Sigmoid colon (tissue), 7 donors: ENCODE results near the gene ELF1. TPM values are rescaled to one million over a fixed set of nuclear protein-coding genes. Genes with fewer than 3 reads are reported as not detected.

Source experiments
- DNase-seq: peaks from one replicate; pipeline ENCODE4 v3.0.0-alpha.2; 2019
- H3K27ac ChIP-seq, 4 donors: fragments of 200-600 bp; sonication (generic); one replicate each; pipeline ENCODE4 v1.5.1; 2016 to 2019; ENCODE audit warnings: mild to moderate bottlenecking in 1 of 4
- H3K27me3 ChIP-seq, 3 donors: fragments of 200-600 bp; sonication (generic); one replicate each; pipeline ENCODE4 v1.5.1; 2019; ENCODE audit warnings: mild to moderate bottlenecking in 1 of 3
- H3K36me3 ChIP-seq, 4 donors: fragments of 200-600 bp; sonication (generic); one replicate each; pipeline ENCODE4 v1.5.1; 2016 to 2019
- H3K4me1 ChIP-seq, 4 donors: fragments of 200-600 bp; sonication (generic); one replicate each; pipeline ENCODE4 v1.5.1; 2017 to 2019
- H3K4me3 ChIP-seq, 4 donors: fragments of 200-600 bp; sonication (generic); one replicate each; pipeline ENCODE4 v1.5.1; 2017 to 2019; ENCODE audit warnings: mild to moderate bottlenecking in 2 of 4, moderate library complexity in 1 of 4
- H3K9me3 ChIP-seq, 4 donors: fragments of 200-600 bp in 3 of 4; sonication (generic) in 3 of 4; one replicate each; pipeline versions ENCODE4 v1.5.1 to v1.6.1; 2013 to 2019
- CTCF ChIP-seq, 4 experiments: fragments of 450-650 bp in 3 of 4; fragments of 200-600 bp in 1 of 4; IDR thresholded peaks; one replicate each; pipeline ENCODE4 v1.5.1; 2016 to 2019; ENCODE audit warnings: antibody characterized with exemption in 4 of 4, mild to moderate bottlenecking in 3 of 4, moderate library complexity in 2 of 4
- EP300 ChIP-seq, 4 donors: sonication (generic); formaldehyde crosslinking; IDR thresholded peaks; one replicate each; pipeline ENCODE4 v1.6.1; 2017; ENCODE audit warnings: antibody characterized with exemption in 4 of 4
- POLR2A ChIP-seq, 2 donors: fragments of 450-650 bp; IDR thresholded peaks; one replicate each; pipeline ENCODE4 v1.6.1; 2016; ENCODE audit warnings: antibody characterized with exemption in 2 of 2, mild to moderate bottlenecking in 2 of 2, moderate library complexity in 2 of 2
- POLR2AphosphoS5 ChIP-seq, 4 donors: sonication (generic); formaldehyde crosslinking; IDR thresholded peaks; one replicate each; pipeline ENCODE4 v1.6.1; 2017; ENCODE audit warnings: antibody characterized with exemption in 4 of 4
- WGBS, 2 donors: extraction: QIAGEN DNeasy Blood & Tissue Kit; methylation state at CpG; one replicate each; pipeline ENCODE4 v1.1.7; 2013; 5-methylcytosine and 5-hydroxymethylcytosine counted together
- intact Hi-C: fragments of 100-400 bp; cut with DNase I; formaldehyde crosslinking; loops from one replicate; pipeline ENCODE4 v1.15.1; 2023
- polyA plus RNA-seq, 3 donors: library from polyadenylated mRNA; stranded (reverse); fragments of 200-250 nt; gene quantifications; one replicate each; pipeline ENCODE4 v1.2.3, GENCODE V29; 2013
- total RNA-seq, 4 donors: library from RNA; depleted of rRNA; stranded (reverse); fragments of >200 nt; gene quantifications; one replicate each; pipeline ENCODE4 v1.1.0, GENCODE V29; 2016
- donor health status: healthy with polysubstance abuse.
- donor health status: Bipolar disorder and iron deficiency.
- donor health status: healthy.

ELF1 gene
- total and polyA plus RNA-seq, 7 donors: 31.8 to 68.5 (median 47.4) TPM

GRCh38 chr13:41019578-41020347, 647 bp upstream of the ELF1 start:
- Histone ChIP-seq H3K4me1 (peaks cover 0 to 51% (median 32%) of the 10 kb centered on the region in 4 donors), H3K27ac (peak overlapping the region in 1 of 4 donors; percentile 67), H3K36me3 (no peaks in the 10 kb centered on the region), H3K9me3 (no peaks in the 10 kb centered on the region), H3K27me3 (no peaks in the 10 kb centered on the region), H3K4me3 (no peak overlapping the region)
- WGBS, 2 donors: 24 to 71% methylated on average over 2 of the region's 2 CpGs
- intact Hi-C loops: no loop called here
- TF ChIP-seq EP300 (IDR thresholded peaks at IDR 0.05): no peak
- no peak for DNase-seq

GRCh38 chr13:41018602-41018948, 541 bp downstream of the ELF1 start:
- Histone ChIP-seq H3K4me3 (peak overlapping the region in 3 of 4 donors; percentile 6 to 18 (median 8)), H3K9me3 (no peaks in the 10 kb centered on the region), H3K27ac (peak overlapping the region in 3 of 4 donors; percentile 33 to 67 (median 45)), H3K4me1 (peaks cover 0 to 62% (median 35%) of the 10 kb centered on the region in 4 donors), H3K36me3 (no peaks in the 10 kb centered on the region), H3K27me3 (no peaks in the 10 kb centered on the region)
- WGBS, 2 donors: 6 to 20% methylated on average over 1 of the region's 1 CpG
- no peak for TF ChIP-seq EP300 (IDR thresholded peaks at IDR 0.05)
- no peak for TF ChIP-seq POLR2AphosphoS5 (IDR thresholded peaks at IDR 0.05)
- TF ChIP-seq CTCF (IDR thresholded peaks at IDR 0.05): no peak
- TF ChIP-seq POLR2A (IDR thresholded peaks at IDR 0.05): no peak
- no peak for DNase-seq
- intact Hi-C loops: no loop called here

GRCh38 chr13:41017817-41018601, 1.1 kb downstream of the ELF1 start:
- no peak for TF ChIP-seq CTCF (IDR thresholded peaks at IDR 0.05)
- no peak for TF ChIP-seq POLR2AphosphoS5 (IDR thresholded peaks at IDR 0.05)
- TF ChIP-seq POLR2A (IDR thresholded peaks at IDR 0.05): no peak
- no peak for TF ChIP-seq EP300 (IDR thresholded peaks at IDR 0.05)
- H3K27ac ChIP-seq: peak overlapping the region in 3 of 4 donors; percentile 33 to 67 (median 45)
- no peaks in the 10 kb centered on the region for H3K9me3 ChIP-seq
- DNase-seq: no peak
- H3K4me1 ChIP-seq: peaks cover 0 to 62% (median 35%) of the 10 kb centered on the region in 4 donors
- H3K27me3 ChIP-seq: no peaks in the 10 kb centered on the region
- H3K36me3 ChIP-seq: no peaks in the 10 kb centered on the region
- peak overlapping the region in 2 of 4 donors; percentile 8 to 18 for H3K4me3 ChIP-seq
- WGBS, 2 donors: 8 to 24% methylated on average over 3 of the region's 3 CpGs
- intact Hi-C loops: no loop called here

GRCh38 chr13:41017159-41017558, 2.0 kb downstream of the ELF1 start:
- Histone ChIP-seq H3K4me1 (peaks cover 0 to 62% (median 36%) of the 10 kb centered on the region in 4 donors), H3K4me3 (peak overlapping the region in 1 of 4 donors; percentile 18), H3K9me3 (no peaks in the 10 kb centered on the region), H3K36me3 (no peaks in the 10 kb centered on the region), H3K27me3 (no peaks in the 10 kb centered on the region), H3K27ac (peak overlapping the region in 3 of 4 donors; percentile 22 to 67 (median 33))
- intact Hi-C loops: no loop called here
- no peak for TF ChIP-seq CTCF (IDR thresholded peaks at IDR 0.05)
- TF ChIP-seq EP300 (IDR thresholded peaks at IDR 0.05): no peak
- TF ChIP-seq POLR2AphosphoS5 (IDR thresholded peaks at IDR 0.05): peak in 2 of 4 donors; percentile 11 to 40
- TF ChIP-seq POLR2A (IDR thresholded peaks at IDR 0.05): no peak
- no peak for DNase-seq
- 9 to 18% methylated on average over 2 of the region's 2 CpGs for WGBS, 2 donors

- Histone ChIP-seq H3K4me1 (peaks cover 0 to 58% (median 30%) of the 10 kb centered on the region in 4 donors), H3K9me3 (no peaks in the 10 kb centered on the region), H3K36me3 (no peaks in the 10 kb centered on the region), H3K27me3 (no peaks in the 10 kb centered on the region), H3K4me3 (no peak overlapping the region), H3K27ac (no peak overlapping the region)
- WGBS, 2 donors: 60 to 74% methylated on average over 6 of the region's 6 CpGs
- DNase-seq: no peak
- TF ChIP-seq POLR2AphosphoS5 (IDR thresholded peaks at IDR 0.05) (no peak), EP300 (IDR thresholded peaks at IDR 0.05) (no peak), POLR2A (IDR thresholded peaks at IDR 0.05) (no peak), CTCF (IDR thresholded peaks at IDR 0.05) (no peak)
- intact Hi-C loops: no loop called here
Observed at GRCh38 chr13:41015920-41016319, 3.2 kb downstream of the ELF1 start.
